HG03442 (cell line): ENCODE data around the gene RUNX3.
"Not testable (repeated sequence)": the region's sequence is repeated elsewhere in the genome, so short reads cannot be mapped to it uniquely, and the experiment has no call there.

ENCODE experiments used
- ATAC-seq: cut with Tn5 transposase; IDR thresholded peaks from one replicate; pipeline ENCODE4 v1.9.1; 2021; ENCODE audit warnings: mild to moderate bottlenecking, moderate library complexity; ENCODE audit not compliant: unreplicated experiment

RUNX3 gene

DNA sequence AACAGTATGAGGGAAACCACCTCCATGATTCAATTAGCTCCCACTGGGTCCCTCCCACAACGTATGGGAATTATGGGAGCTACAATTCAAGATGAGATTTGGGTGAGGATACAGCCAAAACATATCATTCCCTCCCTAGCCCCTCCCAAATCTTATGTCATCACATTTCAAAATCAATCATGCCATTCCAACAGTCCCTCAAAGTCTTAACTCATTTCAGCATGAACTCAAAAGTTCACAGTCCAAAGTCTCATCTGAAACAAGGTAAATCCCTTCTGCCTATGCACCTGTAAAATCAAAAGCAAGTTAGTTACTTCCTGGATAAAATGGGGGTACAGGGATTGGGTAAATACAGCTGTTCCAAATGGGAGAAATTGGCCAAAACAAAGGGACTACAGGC is 38.7 kb downstream of the RUNX3 start:
- not testable (repeated sequence) for ATAC-seq

DNA sequence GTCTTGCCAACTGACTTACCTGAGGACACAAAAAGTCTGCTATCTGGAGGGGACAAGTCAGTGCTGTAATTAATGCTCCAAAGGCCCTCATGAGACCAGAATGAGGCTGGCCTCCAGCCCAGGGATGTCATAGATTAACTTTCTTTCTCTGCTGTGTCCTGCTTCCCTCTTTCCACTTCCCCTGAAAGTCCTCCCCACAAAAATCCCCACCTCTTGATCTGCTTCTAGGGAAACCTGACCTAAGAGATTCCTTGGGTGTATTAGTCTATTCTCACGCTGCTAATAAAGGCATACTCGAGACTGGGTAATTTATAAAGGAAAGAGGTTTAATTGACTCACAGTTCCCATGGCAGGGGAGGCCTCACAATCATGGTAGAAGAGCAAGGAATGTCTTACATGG is 39.2 kb downstream of the RUNX3 start:
- no peak for ATAC-seq

DNA sequence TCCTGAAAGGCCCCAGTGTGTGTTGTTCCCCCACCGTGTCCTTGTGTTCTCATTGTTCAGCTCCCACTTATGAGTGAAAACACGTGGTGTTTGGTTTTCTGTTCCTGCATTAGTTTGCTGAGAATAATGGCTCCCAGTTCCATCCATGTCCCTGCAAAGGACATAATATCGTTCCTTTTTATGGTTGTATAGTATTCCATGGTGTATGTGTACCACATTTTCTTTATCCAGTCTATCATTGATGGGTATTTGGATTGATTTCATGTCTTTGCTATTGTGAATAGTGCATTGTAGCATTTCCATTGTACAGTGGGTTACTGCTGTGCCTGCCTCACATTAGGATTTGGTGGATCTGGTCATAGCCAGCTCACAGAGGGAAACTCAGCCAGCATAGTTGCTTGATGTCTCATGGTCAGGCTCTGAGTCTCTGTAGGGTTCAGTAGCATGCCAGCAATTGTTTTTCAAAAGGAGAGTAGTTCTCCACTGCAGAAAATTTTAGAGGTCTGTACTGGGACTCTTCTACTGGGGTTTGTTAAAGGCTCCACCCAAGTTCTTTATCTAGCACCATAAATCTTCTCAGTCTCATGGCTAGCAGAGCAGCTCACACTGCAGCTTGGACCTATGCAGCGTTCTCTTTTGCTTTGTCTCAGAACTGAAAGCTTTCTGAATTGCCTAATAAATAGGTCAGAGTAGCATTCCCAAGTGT is 41.0 kb downstream of the RUNX3 start:
- ATAC-seq = no peak

DNA sequence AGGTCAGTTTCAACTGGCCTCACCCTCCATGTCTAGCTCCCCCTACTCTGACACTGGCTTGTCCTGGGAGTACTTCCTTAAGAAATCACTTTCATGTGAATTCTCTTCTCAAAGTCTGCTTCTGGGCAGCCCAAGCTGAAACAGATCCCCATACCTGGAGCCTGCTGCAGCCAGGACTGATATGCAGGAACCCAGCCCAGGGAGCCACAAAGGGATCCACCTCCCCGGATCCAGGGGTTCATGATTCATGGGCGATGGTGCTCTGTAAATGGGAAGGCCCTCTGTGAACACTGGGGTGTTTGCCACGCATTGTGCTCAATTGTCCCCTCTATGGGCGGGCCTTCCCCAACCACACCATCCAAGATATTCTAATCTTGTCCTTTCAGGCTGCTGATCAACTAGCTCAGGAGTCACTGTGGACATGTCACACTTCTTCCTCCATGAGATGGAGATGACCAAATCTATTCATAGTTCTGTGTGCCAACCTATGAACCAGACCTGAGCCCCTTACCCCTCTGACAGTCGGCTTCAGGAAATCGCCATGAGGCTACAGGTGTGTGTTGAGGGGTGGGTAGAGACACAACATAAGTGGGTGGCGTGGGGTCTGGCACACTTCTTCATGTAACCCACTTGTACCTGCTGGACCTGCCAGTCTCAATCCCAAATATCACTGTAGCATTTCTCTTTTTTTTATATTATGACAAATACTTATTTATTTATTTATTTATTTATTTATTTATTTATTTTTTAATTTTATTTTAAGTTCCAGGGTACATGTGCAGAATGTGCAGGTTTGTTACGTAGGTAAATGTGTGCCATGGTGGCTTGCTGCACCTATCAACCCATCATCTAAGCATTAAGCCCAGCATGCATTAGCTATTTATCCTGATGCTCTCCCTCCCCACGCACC is 41.8 kb downstream of the RUNX3 start:
- no peak for ATAC-seq

DNA sequence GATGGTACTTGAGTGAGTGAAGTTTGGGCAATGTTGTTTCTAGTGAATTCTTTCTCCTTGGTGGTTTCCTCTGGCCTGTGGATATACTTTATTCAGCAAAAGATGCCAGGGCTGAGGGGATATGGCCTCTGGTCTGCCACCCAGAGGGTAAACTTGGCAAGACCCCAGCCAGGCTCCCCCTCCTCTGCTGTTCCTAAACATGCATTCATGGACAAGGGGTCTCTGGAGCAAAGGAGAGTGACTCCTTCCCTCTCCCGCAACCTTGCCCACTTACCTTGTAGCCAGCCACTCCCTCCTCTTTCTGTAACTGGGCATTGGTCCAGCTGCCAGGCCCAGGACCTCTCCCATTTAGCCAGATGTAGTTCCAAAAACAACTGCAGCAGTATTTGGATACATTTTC is 43.8 kb downstream of the RUNX3 start:
- no peak for ATAC-seq

DNA sequence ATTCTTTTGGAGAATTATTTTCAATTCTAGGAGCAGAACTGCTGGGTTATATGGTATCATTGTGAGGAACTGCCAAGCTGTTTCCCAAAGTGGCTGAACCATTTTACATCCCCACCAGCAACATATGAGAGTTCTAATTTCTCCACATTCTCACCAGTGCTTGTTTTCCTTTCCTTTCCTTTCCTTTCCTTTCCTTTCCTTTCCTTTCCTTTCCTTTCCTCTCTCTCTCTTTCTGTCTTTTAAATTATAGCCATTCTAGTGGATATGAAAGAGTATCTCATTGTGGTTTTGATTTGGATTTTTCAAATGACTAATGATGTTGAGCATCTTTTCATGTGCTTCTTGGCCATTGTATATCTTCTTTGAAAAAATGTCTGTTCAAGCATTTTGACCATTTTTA is 45.3 kb downstream of the RUNX3 start:
- no peak for ATAC-seq

DNA sequence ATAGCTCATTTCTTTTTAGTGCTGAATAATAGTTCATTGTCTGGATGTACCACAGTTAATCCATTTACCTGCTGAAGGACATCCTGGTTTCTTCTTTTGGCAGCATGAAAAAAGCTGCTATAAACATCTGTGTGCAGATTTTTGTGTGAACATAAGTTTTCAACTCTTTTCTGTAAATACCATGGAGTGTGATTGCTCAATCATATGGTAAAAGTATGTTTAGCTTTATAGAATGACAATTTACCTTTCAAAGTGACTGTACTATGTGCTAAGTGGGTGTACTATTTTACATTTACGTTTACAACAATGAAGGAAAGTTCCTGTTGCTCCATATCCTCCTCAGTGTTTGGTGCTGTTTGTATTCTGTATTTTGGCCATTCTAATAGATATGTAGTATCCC is 49.0 kb downstream of the RUNX3 start:
- no peak for ATAC-seq

DNA sequence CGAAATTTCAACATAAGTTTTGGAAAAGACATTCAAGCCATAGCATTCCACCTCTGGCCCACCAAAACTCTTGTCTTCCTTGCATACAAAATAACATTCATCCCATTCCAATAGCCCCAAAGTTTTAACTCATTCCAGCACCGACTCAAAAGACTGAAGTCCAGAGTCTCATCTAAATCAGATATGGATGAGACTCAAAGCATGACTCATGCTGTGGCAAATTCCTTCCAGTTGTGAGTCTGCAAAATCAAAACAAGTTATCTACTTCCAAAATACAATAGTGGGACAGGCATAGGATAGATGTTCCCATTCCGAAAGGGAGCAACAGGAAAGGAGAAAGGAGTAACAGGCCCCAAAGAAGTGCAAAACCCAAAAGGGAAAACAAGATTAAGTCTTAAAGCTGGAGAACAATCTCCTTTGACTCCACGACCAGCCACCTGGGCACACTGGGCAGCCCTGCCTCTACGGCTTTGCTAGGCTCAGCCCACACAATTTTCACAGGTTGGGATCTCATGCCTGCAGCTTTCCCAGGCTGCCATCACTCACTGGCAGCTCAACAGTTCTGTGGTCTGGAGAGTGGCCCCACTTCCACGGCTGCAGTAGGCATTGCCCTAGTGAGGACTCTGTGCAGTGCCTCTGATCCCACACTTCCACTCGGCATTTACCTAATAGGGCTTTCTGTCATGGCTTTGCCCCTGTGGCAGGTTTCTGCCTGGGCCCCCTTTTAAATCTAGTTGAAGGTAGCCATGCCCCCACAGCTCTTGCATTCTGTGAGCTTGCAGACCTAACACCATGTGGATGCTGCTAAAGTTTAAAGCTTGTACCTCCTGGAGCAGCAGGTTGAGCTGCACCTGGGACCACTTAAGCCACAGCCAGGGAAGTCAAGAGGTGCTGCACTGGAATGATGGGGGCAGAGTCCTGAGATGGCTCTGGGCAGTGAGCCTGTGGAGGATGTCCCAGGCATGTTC is 51.0 kb downstream of the RUNX3 start:
- no peak for ATAC-seq

DNA sequence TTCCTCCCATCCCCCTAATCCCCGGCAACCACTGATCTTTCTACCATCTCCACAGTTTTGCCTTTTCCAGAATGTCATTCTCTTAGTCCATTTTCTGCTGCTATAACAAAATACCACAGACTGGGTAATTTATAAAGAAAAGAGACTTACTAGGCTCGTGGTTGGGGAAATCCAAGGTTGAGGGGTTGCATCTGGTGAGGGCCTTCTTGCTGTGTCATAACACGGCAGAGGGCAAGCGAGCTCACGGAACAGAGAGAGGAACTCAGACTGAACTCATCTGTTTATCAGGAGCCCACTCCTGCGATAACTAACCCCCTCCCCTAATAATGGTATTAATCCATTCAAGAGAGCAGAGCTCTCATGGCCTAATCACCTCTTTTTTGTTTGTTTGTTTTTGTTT is 52.0 kb downstream of the RUNX3 start:
- ATAC-seq = no peak

DNA sequence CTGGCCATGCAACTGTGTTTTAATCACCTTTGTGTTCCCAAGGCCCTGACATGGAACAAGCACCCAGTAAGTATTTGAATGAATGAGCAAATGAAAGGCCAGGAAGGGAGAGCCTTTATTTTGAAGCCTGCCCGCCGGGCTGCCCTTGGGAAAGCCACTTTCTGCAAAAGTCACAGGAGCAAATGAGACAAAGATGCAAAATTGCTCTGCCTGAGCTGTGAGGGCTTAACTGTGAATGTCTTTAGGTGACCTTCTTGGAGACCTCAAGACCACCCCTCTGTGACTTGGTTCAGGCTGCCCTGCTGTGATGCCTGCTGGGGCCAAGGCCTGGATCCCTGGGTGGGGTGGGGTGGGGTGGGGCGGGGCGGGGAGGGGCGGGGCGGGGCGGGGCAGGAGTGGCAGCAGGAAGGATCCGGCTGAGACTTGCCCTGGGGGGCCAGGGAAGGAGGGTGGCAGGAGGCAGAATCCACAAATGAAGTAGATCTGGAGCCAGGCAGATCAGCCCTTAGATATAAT is 54.0 kb downstream of the RUNX3 start:
- ATAC-seq = no peak

DNA sequence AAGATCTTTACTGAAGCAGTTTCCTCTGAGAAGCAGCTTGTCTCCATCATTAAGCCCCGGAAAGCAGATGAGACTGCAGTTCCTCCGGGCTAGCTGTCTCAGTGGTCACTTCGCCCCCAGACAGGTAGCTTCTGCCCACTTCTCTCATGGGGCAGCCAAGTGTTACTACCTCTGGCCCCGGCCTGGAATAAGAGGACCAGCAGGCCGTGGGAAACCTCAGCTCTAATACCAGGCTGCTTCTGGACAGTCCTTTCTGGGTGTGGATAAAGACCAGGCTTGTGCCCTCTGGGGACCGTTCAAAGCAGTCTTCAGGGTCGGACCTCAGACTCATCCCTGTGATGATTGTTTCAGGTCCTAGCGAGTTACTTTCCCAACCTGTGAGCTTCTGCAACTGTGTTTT is 54.8 kb downstream of the RUNX3 start:
- ATAC-seq = no peak

DNA sequence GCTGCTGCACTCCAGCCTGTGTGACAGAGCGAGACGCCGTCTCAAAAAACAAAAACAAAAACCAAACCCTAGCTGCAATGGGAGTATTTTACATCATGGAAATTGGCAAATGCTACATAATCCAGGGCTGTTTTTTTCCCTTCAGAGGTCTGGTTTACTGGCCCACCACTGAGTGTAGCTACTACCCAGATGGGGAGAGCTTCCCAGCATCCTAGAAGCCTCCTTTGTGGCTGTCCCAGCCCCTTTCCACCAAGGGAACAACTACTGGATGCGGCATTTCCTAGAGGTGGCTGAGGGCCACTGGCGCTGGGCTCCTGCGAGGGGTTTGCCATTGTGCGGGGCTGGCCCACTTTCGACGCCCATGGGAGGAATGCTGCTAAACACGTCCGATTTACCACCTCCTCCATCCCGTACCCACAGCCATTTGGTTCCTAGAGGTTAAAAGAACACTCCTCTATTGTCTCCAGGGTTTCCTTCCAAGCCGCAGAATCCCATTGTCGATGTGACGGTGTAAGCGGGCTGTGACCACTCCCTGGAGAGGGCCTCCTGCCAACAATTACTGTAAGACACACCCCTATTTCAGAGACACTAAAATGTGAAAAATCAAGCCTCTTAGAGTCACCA is 55.4 kb downstream of the RUNX3 start:
- no peak for ATAC-seq

DNA sequence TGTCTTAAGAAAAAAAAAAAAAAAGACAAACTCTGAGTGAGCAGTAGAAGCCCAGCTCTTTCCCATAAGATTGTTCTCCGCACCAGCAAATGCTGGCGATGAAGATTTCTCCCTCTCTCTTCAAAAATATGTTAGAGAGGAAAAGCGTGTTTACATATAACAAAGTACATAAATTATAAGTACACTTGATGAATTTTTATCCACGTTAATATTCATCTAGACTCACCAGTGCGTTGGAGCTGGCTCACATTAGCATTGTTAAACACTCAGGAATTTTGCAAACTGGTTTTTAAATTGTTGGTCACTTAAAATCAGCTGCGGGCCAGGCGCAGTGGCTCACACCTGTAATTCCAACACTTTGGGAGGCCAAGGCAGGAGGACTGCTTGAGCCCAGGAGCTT is 56.0 kb downstream of the RUNX3 start:
- no peak for ATAC-seq

DNA sequence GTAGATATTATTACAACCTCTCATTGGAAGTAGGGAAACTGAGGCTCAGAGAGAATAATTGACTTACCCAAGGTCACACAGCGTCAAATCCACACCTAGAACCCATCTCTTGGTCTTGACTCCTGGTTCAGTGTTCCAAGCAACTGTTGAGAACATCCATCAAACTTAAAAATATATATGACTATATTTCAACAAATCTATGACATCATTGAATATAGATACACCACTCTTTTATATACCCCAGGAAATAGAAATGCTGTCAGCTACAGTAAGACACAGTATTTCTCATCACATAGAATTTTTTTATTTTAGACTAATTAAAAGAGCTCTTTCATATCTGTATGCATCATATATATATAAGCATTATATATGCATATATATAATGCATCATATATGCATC is 56.9 kb downstream of the RUNX3 start:
- no peak for ATAC-seq

DNA sequence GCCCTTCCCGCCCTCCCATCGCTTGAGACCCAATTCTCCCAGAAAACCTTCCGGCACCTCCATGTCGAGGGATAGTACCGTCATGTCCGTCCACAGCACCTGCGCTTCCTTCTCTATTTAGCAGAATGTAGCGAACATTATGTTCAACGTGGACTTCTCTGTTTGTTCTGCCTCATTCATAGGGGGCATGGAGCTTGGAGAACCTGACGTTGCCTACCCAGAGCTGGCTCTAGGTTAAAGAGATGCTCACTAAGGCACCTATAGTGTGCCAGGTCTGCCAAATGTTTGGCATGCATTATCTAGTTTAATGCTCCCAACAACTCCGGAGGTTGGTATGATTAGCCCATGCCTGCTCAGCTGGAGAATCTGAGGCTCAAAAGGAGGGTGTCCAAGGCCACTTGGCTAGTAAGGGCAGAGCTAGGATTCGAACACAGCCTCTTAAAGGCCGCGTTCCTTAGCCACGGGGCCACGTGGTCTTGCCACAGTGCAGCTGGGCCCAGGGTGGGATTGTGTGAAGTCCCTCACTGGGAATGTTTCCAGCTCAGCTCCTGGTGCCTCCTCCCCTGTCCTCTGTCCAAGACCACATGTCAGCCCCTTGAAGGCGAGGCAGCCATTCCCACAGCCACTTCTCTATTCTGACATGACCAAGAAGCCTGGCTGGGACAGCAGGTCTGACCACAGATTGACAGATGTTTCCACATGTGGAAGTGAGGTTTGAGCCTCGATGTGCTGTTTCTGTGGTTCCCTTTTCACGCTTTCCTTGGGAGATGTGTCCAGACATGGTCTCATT is 57.8 kb downstream of the RUNX3 start:
- ATAC-seq = no peak

DNA sequence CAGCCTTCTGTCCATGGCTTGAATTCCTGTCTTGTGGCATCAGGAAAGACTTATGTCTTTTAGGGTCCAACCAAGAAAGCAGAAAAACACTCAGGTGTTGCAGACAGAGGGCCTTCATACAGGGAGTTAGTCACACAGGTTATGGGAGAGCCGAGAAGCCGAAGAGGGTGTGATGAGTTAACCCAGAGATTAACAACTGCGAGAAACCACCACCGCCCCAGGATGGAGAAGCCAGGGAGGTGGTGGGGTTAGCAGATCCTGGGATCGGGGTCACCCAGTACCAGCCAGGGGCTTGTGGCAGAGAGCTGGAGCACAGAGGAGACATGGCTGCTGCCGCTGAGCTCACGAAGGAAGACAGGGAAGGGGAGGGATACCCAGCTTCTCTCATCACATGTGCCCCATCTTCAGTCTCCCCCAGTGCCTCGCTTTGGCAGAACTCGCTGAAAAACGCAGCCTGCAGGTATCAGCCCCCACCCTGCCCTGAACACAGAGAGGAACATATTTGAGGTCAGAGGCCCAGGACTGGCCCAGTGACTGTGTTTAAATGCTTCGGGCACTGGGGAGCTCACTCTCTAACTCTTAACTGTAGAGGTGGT is 58.7 kb downstream of the RUNX3 start:
- ATAC-seq = no peak

DNA sequence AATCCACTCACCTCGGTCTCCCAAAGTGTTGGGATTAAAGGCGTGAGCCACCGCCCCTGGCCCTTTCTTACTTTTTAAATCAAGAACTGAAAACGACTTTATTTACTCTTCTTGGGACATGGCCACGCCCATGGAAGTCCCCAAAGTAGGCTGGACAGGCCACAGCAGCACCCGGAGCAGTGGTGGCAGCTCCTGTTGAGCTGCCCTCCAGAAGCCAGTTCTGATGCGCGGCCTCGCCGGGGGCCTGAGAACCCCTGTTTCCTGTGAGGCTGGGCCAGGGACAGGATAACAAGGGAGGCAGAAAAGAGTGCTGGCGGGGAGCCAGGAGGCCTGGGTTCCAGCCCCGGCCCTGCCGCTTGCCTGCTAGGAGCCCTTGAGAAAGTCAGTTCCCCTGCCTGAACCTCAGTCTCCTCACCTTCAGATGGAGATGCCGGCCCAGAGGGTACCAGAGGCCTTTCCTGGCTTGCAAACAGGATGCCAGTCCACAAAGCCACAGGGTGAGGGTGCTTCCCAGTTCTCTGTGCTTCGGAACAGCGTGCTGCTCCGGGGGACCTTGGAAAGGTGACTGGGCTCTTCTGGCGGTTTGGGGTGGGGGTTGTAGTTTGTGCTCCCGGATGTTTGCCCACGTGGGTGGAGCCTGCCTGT is 59.4 kb downstream of the RUNX3 start:
- no peak for ATAC-seq

DNA sequence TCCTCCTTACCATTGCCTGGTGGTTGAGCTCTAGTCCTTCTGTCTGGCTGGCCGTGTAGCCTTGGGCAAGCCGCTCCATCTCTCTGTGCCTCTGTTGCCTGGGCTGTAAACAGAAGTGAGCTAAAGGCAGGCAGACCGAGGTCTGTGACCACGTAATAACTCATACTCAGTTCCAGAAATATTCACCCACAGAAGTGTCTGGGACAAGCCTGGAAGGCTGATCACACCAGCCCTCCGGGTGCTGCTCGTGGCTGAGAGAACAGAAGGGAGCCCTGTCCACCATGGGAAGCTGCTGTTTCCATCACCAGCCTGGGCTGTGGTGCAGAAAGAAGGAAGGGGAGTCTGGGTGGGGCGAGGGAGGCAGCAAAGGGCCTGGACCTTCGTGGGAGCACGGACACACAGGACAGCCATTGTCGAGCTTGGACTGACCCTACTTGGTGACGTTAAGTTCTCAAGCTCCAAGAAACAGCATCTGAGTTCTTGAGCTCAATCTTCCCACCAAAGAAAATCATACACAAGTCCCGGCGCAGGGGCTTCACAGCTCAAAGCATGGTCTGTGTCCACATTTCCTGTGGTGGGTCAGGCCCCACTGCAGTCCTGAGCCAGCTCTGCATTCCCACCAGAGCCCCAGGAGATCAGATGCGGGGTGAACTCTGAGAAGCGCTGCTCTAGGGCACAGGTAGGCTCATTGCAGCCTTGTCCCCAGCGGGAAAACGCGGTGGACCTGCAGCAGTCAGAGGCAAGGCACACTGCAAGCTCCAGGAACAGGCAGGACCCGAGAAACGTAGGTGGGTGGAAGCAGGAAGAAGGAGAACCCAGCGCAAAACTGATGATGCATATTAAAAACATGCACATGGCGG is 61.8 kb downstream of the RUNX3 start:
- no peak for ATAC-seq
